HFFc6 (cell line): Measurements from ENCODE around the gene TMEM86A. TPM values are rescaled to one million over a fixed set of nuclear protein-coding genes. Genes with fewer than 3 reads are reported as not detected.

Experiments used
- DNase-seq: peaks from one replicate; pipeline ENCODE4 v3.0.0-alpha.2; 2018
- H3K27ac Mint-ChIP-seq: 2 replicates; pipeline ENCODE4 v1.8.0; 2020; ENCODE audit warnings: mild to moderate bottlenecking, mixed read lengths
- H3K27me3 Mint-ChIP-seq: 2 replicates; pipeline ENCODE4 v1.8.0; 2021; ENCODE audit warnings: mild to moderate bottlenecking, moderate library complexity, mixed read lengths; ENCODE audit not compliant: insufficient read depth
- H3K36me3 Mint-ChIP-seq: 2 replicates; pipeline ENCODE4 v1.8.0; 2021; ENCODE audit warnings: low read depth, mixed read lengths
- H3K4me1 Mint-ChIP-seq: 2 replicates; pipeline ENCODE4 v1.8.0; 2020; ENCODE audit warnings: low read depth, mixed read lengths
- H3K4me3 Mint-ChIP-seq: 2 replicates; pipeline ENCODE4 v1.8.0; 2020; ENCODE audit warnings: mild to moderate bottlenecking, moderate library complexity, mixed read lengths
- H3K9me3 Mint-ChIP-seq: 2 replicates; pipeline ENCODE4 v1.8.0; 2020; ENCODE audit warnings: mild to moderate bottlenecking, mixed read lengths
- CTCF ChIP-seq: fragments of 200-600 bp; sonication (generic); IDR thresholded peaks from 2 replicates; pipeline ENCODE4 v1.5.0; 2021; ENCODE audit warnings: antibody characterized with exemption, mild to moderate bottlenecking
- total RNA-seq, 6 experiments: library from RNA; stranded (reverse); fragmentation: NEBNext Ultra II Directional; extraction: Animal tissue kit (Norgen Biotek cat#: 25700); gene quantifications; 2 replicates in 1 of 6; 3 replicates in 5 of 6; pipeline ENCODE4 v1.2.3, GENCODE V29; 2021

TMEM86A gene
- total RNA-seq, 6 experiments from 2014 or later: 0.23 to 0.61 (median 0.41) TPM

GRCh38 chr11:18728658-18729057 is 30.1 kb downstream of the TMEM86A start:
- Mint-ChIP-seq H3K27ac (no peak overlapping the region), H3K27me3 (peaks cover 5% of the 10 kb centered on the region), H3K9me3 (no peaks in the 10 kb centered on the region), H3K36me3 (no peaks in the 10 kb centered on the region), H3K4me3 (no peak overlapping the region), H3K4me1 (no peaks in the 10 kb centered on the region)
- TF ChIP-seq CTCF: no peak
- DNase-seq: no peak

GRCh38 chr11:18729426-18729825 is 30.8 kb downstream of the TMEM86A start:
- H3K27ac Mint-ChIP-seq: no peak overlapping the region
- no peak for TF ChIP-seq CTCF
- no peaks in the 10 kb centered on the region for H3K9me3 Mint-ChIP-seq
- no peak for DNase-seq
- peaks cover 4% of the 10 kb centered on the region for H3K27me3 Mint-ChIP-seq
- no peaks in the 10 kb centered on the region for H3K36me3 Mint-ChIP-seq
- no peak overlapping the region for H3K4me3 Mint-ChIP-seq
- H3K4me1 Mint-ChIP-seq: no peaks in the 10 kb centered on the region

GRCh38 chr11:18730020-18730419 is 31.4 kb downstream of the TMEM86A start:
- no peak for DNase-seq
- H3K4me3 Mint-ChIP-seq: no peak overlapping the region
- no peaks in the 10 kb centered on the region for H3K36me3 Mint-ChIP-seq
- H3K27ac Mint-ChIP-seq: no peak overlapping the region
- no peak for TF ChIP-seq CTCF
- peaks cover 8% of the 10 kb centered on the region for H3K27me3 Mint-ChIP-seq
- no peaks in the 10 kb centered on the region for H3K9me3 Mint-ChIP-seq
- no peaks in the 10 kb centered on the region for H3K4me1 Mint-ChIP-seq

GRCh38 chr11:18731441-18731840 is 32.9 kb downstream of the TMEM86A start:
- no peak overlapping the region for H3K27ac Mint-ChIP-seq
- no peaks in the 10 kb centered on the region for H3K9me3 Mint-ChIP-seq
- no peaks in the 10 kb centered on the region for H3K4me1 Mint-ChIP-seq
- no peak for TF ChIP-seq CTCF
- no peaks in the 10 kb centered on the region for H3K36me3 Mint-ChIP-seq
- no peak for DNase-seq
- peaks cover 12% of the 10 kb centered on the region for H3K27me3 Mint-ChIP-seq
- no peak overlapping the region for H3K4me3 Mint-ChIP-seq

- H3K4me1 Mint-ChIP-seq: no peaks in the 10 kb centered on the region
- H3K4me3 Mint-ChIP-seq: no peak overlapping the region
These were observed 33.6 kb downstream of the TMEM86A start for GRCh38 chr11:18731949-18732821.

More at GRCh38 chr11:18731949-18732821, 33.6 kb downstream of the TMEM86A start:
- Mint-ChIP-seq H3K9me3 (no peaks in the 10 kb centered on the region), H3K27me3 (peaks cover 15% of the 10 kb centered on the region), H3K36me3 (no peaks in the 10 kb centered on the region), H3K27ac (no peak overlapping the region)
- DNase-seq: no peak
- TF ChIP-seq CTCF: peak; percentile 99
